A549 (cell line): ENCODE measurements around the gene CREBL2. TPM values are rescaled to one million over a fixed set of nuclear protein-coding genes. Genes with fewer than 3 reads are reported as not detected.

ENCODE experiments used
- ATAC-seq, 2 experiments: fragments of 200-7000 bp in 1 of 2; fragments of >200 bp in 1 of 2; cut with Nextera tagmentation in 1 of 2; cut with Tn5 transposase in 1 of 2; 3 replicates each; pipeline versions ENCODE4 v1.8.0 to v1.9.1; 2018 to 2020; ENCODE audit warnings: mild to moderate bottlenecking in 1 of 2, moderate library complexity in 1 of 2
- CTCF ChIA-PET: fragments of 300-600 bp; sonication (Branson Sonifier 250); formaldehyde crosslinking; extraction: SDS; loops from one replicate; lab custom pipeline; 2021; ENCODE audit warnings: antibody characterized with exemption, inconsistent platforms; lab: Yijun Ruan, JAX
- POLR2A ChIA-PET: fragments of 350-600 bp; formaldehyde crosslinking; extraction: SDS; loops from one replicate; lab custom pipeline; 2021; ENCODE audit warnings: antibody characterized with exemption, inconsistent platforms; lab: Yijun Ruan, JAX
- DNase-seq, 2 experiments: peaks; one replicate each; pipeline versions ENCODE4 v3.0.0 to v3.0.0-alpha.2; 2011 to 2016; ENCODE audit warnings: low read depth in 1 of 2, low spot score in 1 of 2
- FAIRE-seq: peaks from 2 replicates; lab custom pipeline; 2011; peaks lifted over from hg19 to GRCh38; lab: Jason Lieb, UNC
- H3K27ac ChIP-seq, 2 experiments: fragments of >200 bp; sonication (Bioruptor Twin); formaldehyde crosslinking; 3 replicates each; pipeline ENCODE4 v1.5.1; 2016 to 2017
- H3K4me1 ChIP-seq: fragments of >200 bp; sonication (Bioruptor Twin); formaldehyde crosslinking; 3 replicates; pipeline ENCODE4 v1.6.1; 2016
- H3K4me2 ChIP-seq: fragments of >200 bp; sonication (Bioruptor Twin); formaldehyde crosslinking; 3 replicates; pipeline ENCODE4 v1.6.1; 2016
- H3K4me3 ChIP-seq: fragments of >200 bp; sonication (Bioruptor Twin); formaldehyde crosslinking; 3 replicates; pipeline ENCODE4 v1.5.1; 2016
- H3K9me3 ChIP-seq: fragments of >200 bp; sonication (Bioruptor Twin); formaldehyde crosslinking; 3 replicates; pipeline ENCODE4 v1.6.1; 2016
- BCL3 ChIP-seq: fragments of >200 bp; sonication (Bioruptor Twin); formaldehyde crosslinking; IDR thresholded peaks from 3 replicates; pipeline ENCODE4 v1.6.1; 2016
- CHD4 ChIP-seq: fragments of 200-600 bp; sonication (generic); IDR thresholded peaks from 2 replicates; pipeline ENCODE4 v1.6.1; 2016; ENCODE audit warnings: antibody characterized with exemption, mild to moderate bottlenecking, borderline replicate concordance
- CTCF ChIP-seq: fragments of >200 bp; sonication (Bioruptor Twin); formaldehyde crosslinking; IDR thresholded peaks from 3 replicates; pipeline ENCODE4 v1.5.1; 2016
- E2F6 ChIP-seq: IDR thresholded peaks from 2 replicates; pipeline ENCODE4 v1.6.1; 2012; ENCODE audit warnings: low read depth, borderline replicate concordance
- EHMT2 ChIP-seq: fragments of 200-600 bp; sonication (generic); IDR thresholded peaks from 2 replicates; pipeline ENCODE4 v1.6.1; 2016; ENCODE audit warnings: antibody characterized with exemption, low read depth, mild to moderate bottlenecking, moderate library complexity
- EP300 ChIP-seq, 2 experiments: fragments of >200 bp; sonication (Bioruptor Twin); formaldehyde crosslinking; IDR thresholded peaks; 2 replicates in 1 of 2; 3 replicates in 1 of 2; pipeline ENCODE4 v1.6.1; 2016 to 2017
- HES2 ChIP-seq: fragments of >200 bp; sonication (Bioruptor Twin); formaldehyde crosslinking; IDR thresholded peaks from 2 replicates; pipeline ENCODE4 v1.6.1; 2016
- HMGXB4 ChIP-seq: fragments of 250-450 bp; sonication (Bioruptor Pico); IDR thresholded peaks from 2 replicates; pipeline ENCODE4 v1.5.0; 2021; ENCODE audit warnings: mild to moderate bottlenecking, moderate library complexity, borderline replicate concordance
- HOXB13 ChIP-seq: fragments of 250-450 bp; sonication (Bioruptor Pico); IDR thresholded peaks from 2 replicates; pipeline ENCODE4 v1.5.0; 2020; ENCODE audit warnings: low read depth, mild to moderate bottlenecking, moderate library complexity
- KDM1A ChIP-seq: fragments of 200-600 bp; sonication (generic); IDR thresholded peaks from 2 replicates; pipeline ENCODE4 v1.6.1; 2016; ENCODE audit warnings: low read depth, mild to moderate bottlenecking
- KDM5A ChIP-seq: fragments of 200-600 bp; sonication (generic); IDR thresholded peaks from 2 replicates; pipeline ENCODE4 v1.6.1; 2016; ENCODE audit warnings: antibody characterized with exemption, mild to moderate bottlenecking
- MAFK ChIP-seq: fragments of 450-650 bp; IDR thresholded peaks from 2 replicates; pipeline ENCODE4 v1.6.1; 2014; ENCODE audit not compliant: partially characterized antibody
- POLR2A ChIP-seq: IDR thresholded peaks from 2 replicates; pipeline ENCODE4 v1.6.1; 2012; ENCODE audit warnings: mild to moderate bottlenecking, low read length
- REST ChIP-seq: fragments of 200-600 bp; sonication (generic); IDR thresholded peaks from 2 replicates; pipeline ENCODE4 v1.6.1; 2016; ENCODE audit warnings: antibody characterized with exemption, mild to moderate bottlenecking, moderate library complexity
- RNF2 ChIP-seq: fragments of 200-600 bp; sonication (generic); IDR thresholded peaks from 2 replicates; pipeline ENCODE4 v1.6.1; 2016; ENCODE audit warnings: low read depth, mild to moderate bottlenecking, antibody characterized with exemption, moderate library complexity, borderline replicate concordance
- SREBF2 ChIP-seq: fragments of 450-650 bp; IDR thresholded peaks from 2 replicates; pipeline ENCODE4 v1.6.1; 2014; ENCODE audit warnings: mild to moderate bottlenecking, moderate library complexity
- USF2 ChIP-seq: fragments of 450-650 bp; IDR thresholded peaks from 2 replicates; pipeline ENCODE4 v1.6.1; 2014; ENCODE audit warnings: antibody characterized with exemption
- WGBS: methylation state at CpG from one replicate; pipeline ENCODE4 v1.1.6; 2017; ENCODE audit errors: missing lambda C conversion rate; 5-methylcytosine and 5-hydroxymethylcytosine counted together
- polyA plus RNA-seq, 4 experiments: library from polyadenylated mRNA; depleted of rRNA in 3 of 4; stranded (reverse); fragments of >200 nt; fragmentation: RNase III in 1 of 4; extraction: RNeasy Plus Mini Kit Qiagen cat#74134 plus additional on column Dnase treatment in 1 of 4; gene quantifications; 2 replicates in 3 of 4; 3 replicates in 1 of 4; pipeline ENCODE4 v1.2.3, GENCODE V29; 2011 to 2017

Gene CREBL2
- polyA plus RNA-seq, 2 of the 4 experiments (the other 2 are of a cell fraction), result 24.3 to 31.4 TPM

GRCh38 chr12:12683725-12684124, 72.0 kb downstream of the CREBL2 start:
- Histone ChIP-seq H3K4me1 (no peaks in the 10 kb centered on the region), H3K4me2 (no peak overlapping the region), H3K27ac (no peak overlapping the region), H3K4me3 (no peak overlapping the region), H3K9me3 (no peaks in the 10 kb centered on the region)
- no peak for TF ChIP-seq CTCF
- no peak for TF ChIP-seq MAFK
- no peak for TF ChIP-seq POLR2A
- no peak for TF ChIP-seq BCL3
- TF ChIP-seq HES2, result no peak
- no peak for TF ChIP-seq E2F6
- TF ChIP-seq KDM1A, result no peak
- TF ChIP-seq RNF2, result no peak
- no peak for TF ChIP-seq KDM5A
- TF ChIP-seq EP300 (IDR thresholded peaks at IDR 0.05), result no peak
- no peak for TF ChIP-seq HMGXB4 (CRISPR knock-in tag)
- TF ChIP-seq CHD4, result no peak
- TF ChIP-seq EHMT2, result no peak
- no peak for TF ChIP-seq USF2
- no peak for TF ChIP-seq REST
- TF ChIP-seq HOXB13 (CRISPR knock-in tag), result no peak
- TF ChIP-seq SREBF2, result no peak
- WGBS, result 87% methylated on average over 3 of the region's 3 CpGs
- DNase-seq (no peak), ATAC-seq (no peak), FAIRE-seq (no peak)
- ChIA-PET POLR2A (no interaction called here), CTCF (no interaction called here)
